ENCODE results near the gene GFPT2. TPM values are rescaled to one million over a fixed set of nuclear protein-coding genes. Genes with fewer than 3 reads are reported as not detected.
A peak's percentile ranks its signal among the peaks of the same experiment; 100 is the strongest.

The GFPT2 gene
- total and polyA plus RNA-seq, 8 donors = 0.83 to 10.6 (median 4.2) TPM

DNA sequence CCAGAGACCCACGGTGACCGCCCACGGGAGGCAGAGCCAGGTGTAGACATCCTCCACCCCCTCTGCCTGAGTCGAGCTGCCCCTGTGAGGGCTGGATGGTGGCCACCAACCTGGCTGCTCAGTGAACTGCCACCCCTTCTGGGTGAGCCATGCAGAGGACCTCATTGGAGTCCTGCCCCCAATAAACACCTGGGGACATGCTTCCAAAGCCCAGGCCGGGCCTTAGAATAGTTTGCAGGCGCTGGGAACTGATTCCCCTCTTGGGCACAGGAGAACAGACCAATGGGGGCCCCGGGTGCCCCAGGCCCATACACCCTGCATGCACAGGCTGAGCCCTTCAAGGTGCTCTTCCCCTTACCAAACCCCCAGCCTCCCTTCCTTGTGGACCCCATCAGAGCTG, 38.1 kb upstream of the GFPT2 start:
- H3K27ac ChIP-seq = no peak overlapping the region
- H3K9me3 ChIP-seq = no peaks in the 10 kb centered on the region
- TF ChIP-seq, protein P1, sequence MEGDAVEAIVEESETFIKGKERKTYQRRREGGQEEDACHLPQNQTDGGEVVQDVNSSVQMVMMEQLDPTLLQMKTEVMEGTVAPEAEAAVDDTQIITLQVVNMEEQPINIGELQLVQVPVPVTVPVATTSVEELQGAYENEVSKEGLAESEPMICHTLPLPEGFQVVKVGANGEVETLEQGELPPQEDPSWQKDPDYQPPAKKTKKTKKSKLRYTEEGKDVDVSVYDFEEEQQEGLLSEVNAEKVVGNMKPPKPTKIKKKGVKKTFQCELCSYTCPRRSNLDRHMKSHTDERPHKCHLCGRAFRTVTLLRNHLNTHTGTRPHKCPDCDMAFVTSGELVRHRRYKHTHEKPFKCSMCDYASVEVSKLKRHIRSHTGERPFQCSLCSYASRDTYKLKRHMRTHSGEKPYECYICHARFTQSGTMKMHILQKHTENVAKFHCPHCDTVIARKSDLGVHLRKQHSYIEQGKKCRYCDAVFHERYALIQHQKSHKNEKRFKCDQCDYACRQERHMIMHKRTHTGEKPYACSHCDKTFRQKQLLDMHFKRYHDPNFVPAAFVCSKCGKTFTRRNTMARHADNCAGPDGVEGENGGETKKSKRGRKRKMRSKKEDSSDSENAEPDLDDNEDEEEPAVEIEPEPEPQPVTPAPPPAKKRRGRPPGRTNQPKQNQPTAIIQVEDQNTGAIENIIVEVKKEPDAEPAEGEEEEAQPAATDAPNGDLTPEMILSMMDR (IDR thresholded peaks at IDR 0.05) = no peak
- ATAC-seq (no peak), DNase-seq (no peak), FAIRE-seq (no peak)
- 66 to 80% methylated on average over 7 of the region's 7 CpGs for WGBS, 2 donors
- H3K27me3 ChIP-seq = no peaks in the 10 kb centered on the region
- intact Hi-C loops (cut with DNase I) = no loop called here
- no peaks in the 10 kb centered on the region for H3K4me1 ChIP-seq
- no peaks in the 10 kb centered on the region for H3K36me3 ChIP-seq
- no peak overlapping the region for H3K4me3 ChIP-seq

DNA sequence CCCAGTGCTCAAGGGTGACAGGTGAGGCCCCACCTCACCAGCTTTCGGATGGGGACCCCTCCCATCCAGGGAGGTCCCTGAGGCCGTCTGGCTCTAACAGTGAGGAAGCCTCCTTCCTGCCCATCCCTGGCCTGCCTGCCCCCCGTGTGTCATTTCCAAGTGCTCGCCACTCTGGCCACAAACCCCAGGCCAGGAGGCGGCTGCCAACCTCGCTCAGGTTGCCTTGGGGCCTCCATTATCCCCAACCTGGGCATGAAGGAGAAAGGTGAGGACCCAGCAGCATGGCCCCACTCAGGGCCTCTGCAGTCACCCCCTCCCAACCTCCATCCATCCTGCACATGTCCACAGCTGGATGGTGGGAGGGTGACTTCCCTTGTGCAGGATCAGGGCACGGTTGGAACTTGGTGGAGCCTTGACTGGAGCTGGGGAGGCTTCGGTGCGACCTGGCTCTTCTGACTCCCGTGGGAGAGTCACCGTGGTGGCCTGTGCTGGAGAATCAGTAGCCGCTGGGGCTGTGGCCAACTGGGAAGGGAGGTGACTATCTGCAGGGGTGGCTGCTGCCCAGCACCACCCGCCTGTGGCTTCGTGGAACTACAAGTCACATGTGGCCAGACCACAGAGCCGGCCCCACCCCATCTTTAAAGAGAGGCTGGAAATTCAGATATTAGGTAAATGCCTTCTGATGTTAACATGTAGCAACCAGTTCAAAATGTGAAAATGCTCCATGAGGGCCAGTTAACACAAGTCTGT, 37.5 kb upstream of the GFPT2 start:
- no peaks in the 10 kb centered on the region for H3K36me3 ChIP-seq
- intact Hi-C loops (cut with DNase I) = no loop called here
- no peaks in the 10 kb centered on the region for H3K27me3 ChIP-seq
- H3K9me3 ChIP-seq = no peaks in the 10 kb centered on the region
- ATAC-seq = peak in 1 of 4 donors; percentile 29
- H3K4me1 ChIP-seq = no peaks in the 10 kb centered on the region
- WGBS, 2 donors = 75 to 84% methylated on average over 15 of the region's 15 CpGs
- no peak overlapping the region for H3K27ac ChIP-seq
- DNase-seq = no peak
- TF ChIP-seq, protein P1 (IDR thresholded peaks at IDR 0.05) = no peak
- no peak overlapping the region for H3K4me3 ChIP-seq
- no peak for FAIRE-seq

DNA sequence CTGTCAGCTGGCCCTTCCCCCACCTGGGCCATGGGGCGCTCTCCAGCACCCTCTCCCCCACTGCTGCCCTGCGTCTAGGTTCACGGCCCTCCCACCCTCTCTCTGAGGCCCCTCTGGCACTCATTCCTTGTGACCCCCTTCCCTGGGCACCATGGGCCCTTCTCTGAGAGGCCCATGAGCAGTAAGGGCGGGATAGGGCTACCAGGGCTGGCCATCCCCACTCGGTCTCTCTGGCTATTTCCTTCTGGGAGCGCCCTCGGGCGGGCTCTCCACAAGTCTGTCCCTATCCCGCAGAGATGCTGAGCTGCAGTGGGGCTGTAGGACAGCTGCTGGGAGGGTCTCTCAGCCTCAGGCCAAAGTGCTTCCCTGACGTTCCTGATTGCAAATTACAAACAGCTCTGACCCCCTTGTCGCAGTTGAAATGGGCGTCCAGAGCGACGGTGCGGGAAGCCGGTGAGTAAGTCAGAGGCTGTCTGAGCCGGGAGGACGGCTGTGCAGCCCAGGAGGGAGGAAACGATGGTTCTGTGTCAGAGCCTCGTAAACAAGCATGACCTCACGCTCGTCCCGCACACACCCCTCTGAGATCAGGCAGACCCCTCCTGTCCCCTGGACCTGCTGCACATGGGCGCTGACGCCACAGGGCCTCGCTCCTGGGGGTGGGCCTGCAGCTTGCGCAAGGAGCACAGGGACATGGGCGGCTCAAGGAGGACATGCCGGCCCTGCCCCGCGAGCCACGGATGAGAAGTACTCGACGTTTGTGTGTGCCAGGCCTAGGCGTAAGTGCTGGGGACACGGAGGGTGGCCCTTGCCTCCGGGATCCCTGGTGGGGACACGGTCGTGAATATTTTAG, 36.3 kb upstream of the GFPT2 start:
- H3K4me3 ChIP-seq = no peak overlapping the region
- no peaks in the 10 kb centered on the region for H3K4me1 ChIP-seq
- DNase-seq (no peak), ATAC-seq (peak in 2 of 4 donors; percentile 25 to 53), FAIRE-seq (no peak)
- H3K36me3 ChIP-seq = no peaks in the 10 kb centered on the region
- WGBS, 2 donors = 73 to 74% methylated on average over 39 of the region's 39 CpGs
- no peak overlapping the region for H3K27ac ChIP-seq
- TF ChIP-seq, protein P1 (IDR thresholded peaks at IDR 0.05) = no peak
- no peaks in the 10 kb centered on the region for H3K27me3 ChIP-seq
- no peaks in the 10 kb centered on the region for H3K9me3 ChIP-seq
- intact Hi-C loops (cut with DNase I) = no loop called here

DNA sequence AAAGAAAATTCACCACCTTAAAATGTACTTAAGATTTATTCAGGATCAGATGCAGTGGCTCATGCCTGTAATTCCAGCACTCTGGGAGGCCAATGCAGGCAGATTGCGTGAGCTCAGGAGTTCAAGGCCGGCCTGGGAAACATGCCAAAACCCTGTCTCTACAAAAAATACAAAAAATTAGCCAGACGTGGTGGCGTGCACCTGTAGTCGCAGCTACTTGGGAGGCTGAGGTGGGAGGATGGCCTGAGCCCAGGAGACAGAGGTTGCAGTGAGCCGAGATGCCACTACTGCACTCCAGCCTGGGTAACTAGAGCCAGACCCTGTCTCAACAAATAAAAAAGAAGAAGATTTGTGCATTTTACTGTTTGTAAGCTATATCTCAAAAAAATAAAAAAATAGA, 34.7 kb upstream of the GFPT2 start:
- 70 to 76% methylated on average over 6 of the region's 6 CpGs for WGBS, 2 donors
- no peak for ATAC-seq
- no peak overlapping the region for H3K4me3 ChIP-seq

More for the DNA sequence above, 34.7 kb upstream of the GFPT2 start:
- FAIRE-seq = no peak
- intact Hi-C loops (cut with DNase I) = no loop called here
- Histone ChIP-seq H3K27me3 (no peaks in the 10 kb centered on the region), H3K36me3 (no peaks in the 10 kb centered on the region), H3K27ac (no peak overlapping the region), H3K4me1 (no peaks in the 10 kb centered on the region), H3K9me3 (no peaks in the 10 kb centered on the region)
- no peak for DNase-seq
- TF ChIP-seq, protein P1 (IDR thresholded peaks at IDR 0.05) = no peak

Data from pancreas (tissue), 10 donors.